ENCODE measurements around the gene MT1X. TPM values are rescaled to one million over a fixed set of nuclear protein-coding genes. Genes with fewer than 3 reads are reported as not detected.
"Not testable (repeated sequence)": the region's sequence is repeated elsewhere in the genome, so short reads cannot be mapped to it uniquely, and the experiment has no call there.

Gene MT1X
- total and polyA plus RNA-seq, 8 donors = 14.5 to 126 (median 16.7) TPM

DNA sequence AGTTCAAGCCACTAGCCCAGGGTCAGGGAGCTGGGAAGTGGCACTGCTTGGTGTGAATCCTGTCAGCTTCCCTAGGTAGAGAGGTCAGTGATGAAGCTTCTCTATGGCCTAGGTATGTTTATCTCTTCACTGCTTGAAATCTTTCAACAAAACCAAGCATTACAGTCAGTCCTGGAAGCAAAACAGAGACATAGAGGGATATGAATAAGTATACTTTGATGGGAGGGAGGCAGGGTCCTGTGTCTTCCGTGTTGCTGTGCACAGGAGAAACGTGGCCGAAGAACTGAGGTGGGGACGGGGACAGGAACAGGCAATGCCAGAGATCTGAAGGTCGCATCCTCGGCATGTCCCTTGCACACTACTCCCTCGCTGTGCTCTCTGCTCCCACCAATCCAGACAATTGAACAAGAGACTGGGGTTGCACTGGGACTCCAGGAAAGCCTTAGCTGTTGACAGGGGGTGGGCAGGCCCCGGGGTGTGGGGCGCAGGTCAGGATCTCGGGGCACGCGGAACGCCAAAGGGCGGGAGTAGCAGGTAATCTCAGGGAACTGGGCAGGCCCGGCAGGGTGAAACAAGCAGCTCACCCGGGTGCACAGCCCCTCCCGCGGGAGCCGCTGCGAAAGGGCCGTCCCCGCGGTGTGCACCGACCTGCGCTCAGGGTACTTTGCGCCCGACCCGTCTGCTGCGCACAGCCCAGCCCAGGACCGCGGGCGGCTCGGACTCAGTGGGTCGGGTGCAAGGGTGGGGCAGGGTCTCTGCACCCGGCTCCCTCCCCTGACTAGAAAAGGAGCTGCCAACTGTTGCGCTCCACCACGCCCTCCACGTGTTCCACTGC, 13.0 kb upstream of the MT1X start, which contains the start of gene MT1H:
Gene MT1H, plus strand, starts transcription at position 810 of the 835 bp plus-strand sequence. CDS start 71 bp downstream, outside the sequence.
- no peak within 1 kb of the TSS for H3K27ac ChIP-seq
- ATAC-seq = no peak
- H3K9me3 ChIP-seq = no peaks in the 10 kb centered on the region
- H3K27me3 ChIP-seq = peaks cover 30 to 98% of the 10 kb centered on the region in 2 donors
- H3K4me1 ChIP-seq = peaks cover 0 to 16% of the 10 kb centered on the region in 2 donors
- no peak within 1 kb of the TSS for H3K4me3 ChIP-seq
- intact Hi-C loops (cut with DNase I) = no loop called here
- TF ChIP-seq, protein P1, sequence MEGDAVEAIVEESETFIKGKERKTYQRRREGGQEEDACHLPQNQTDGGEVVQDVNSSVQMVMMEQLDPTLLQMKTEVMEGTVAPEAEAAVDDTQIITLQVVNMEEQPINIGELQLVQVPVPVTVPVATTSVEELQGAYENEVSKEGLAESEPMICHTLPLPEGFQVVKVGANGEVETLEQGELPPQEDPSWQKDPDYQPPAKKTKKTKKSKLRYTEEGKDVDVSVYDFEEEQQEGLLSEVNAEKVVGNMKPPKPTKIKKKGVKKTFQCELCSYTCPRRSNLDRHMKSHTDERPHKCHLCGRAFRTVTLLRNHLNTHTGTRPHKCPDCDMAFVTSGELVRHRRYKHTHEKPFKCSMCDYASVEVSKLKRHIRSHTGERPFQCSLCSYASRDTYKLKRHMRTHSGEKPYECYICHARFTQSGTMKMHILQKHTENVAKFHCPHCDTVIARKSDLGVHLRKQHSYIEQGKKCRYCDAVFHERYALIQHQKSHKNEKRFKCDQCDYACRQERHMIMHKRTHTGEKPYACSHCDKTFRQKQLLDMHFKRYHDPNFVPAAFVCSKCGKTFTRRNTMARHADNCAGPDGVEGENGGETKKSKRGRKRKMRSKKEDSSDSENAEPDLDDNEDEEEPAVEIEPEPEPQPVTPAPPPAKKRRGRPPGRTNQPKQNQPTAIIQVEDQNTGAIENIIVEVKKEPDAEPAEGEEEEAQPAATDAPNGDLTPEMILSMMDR (IDR thresholded peaks at IDR 0.05) = no peak
- DNase-seq = no peak
- no peaks in the 10 kb centered on the region for H3K36me3 ChIP-seq

DNA sequence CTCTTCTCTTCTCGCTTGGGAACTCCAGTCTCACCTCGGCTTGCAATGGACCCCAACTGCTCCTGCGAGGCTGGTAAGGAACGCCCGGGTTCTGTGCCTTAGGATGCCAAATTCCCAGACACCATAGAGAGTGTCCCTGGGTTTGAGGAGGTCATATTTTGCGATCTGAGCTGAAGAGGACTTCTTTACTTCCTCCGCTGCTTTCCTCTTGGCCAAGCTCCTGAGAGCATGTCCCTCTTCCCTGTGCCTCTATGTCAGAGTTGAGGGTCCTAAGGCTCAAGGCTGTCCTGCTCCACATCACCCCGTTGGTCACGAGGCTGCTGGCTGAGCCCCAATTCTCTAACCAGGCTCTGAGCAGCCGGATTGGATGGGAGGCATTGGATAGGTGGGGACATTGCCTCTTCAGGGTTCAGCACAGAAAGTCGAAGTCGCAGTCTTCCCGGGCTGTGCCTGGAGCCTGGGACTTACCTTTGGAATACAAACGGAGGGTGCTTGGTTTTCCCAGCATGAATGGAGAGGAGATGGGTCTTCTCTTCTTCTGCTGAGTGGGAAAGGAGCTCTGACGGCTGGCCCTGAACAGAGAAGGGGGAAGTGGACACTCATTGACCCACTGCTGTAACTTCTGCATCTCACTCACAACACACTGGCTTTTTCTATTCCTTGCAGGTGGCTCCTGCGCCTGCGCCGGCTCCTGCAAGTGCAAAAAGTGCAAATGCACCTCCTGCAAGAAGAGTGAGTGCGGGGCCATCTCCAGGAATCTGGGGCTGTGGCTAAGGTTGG, 12.2 kb upstream of the MT1X start:
- intact Hi-C loops (cut with DNase I) = no loop called here
- no peak for DNase-seq

DNA sequence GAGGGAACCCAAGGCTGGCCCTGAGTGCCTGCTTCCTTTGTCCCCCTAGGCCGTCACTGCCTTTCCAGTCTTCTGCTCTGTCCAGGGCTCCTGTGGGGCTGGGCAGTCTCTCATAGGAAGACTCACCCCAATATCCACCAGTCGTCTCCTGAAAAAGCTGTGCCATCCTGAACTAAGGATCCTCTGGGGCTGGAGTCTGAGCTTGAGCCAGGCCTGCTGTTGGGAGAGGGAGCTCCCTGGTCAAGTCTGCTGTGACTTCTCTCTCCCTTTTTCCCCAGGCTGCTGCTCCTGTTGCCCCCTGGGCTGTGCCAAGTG, 11.7 kb upstream of the MT1X start:
- H3K27ac ChIP-seq = no peak overlapping the region
- H3K4me1 ChIP-seq = peaks cover 0 to 16% of the 10 kb centered on the region in 2 donors
- H3K27me3 ChIP-seq = peaks cover 29 to 97% of the 10 kb centered on the region in 2 donors
- TF ChIP-seq, protein P1 (IDR thresholded peaks at IDR 0.05) = no peak
- ATAC-seq = no peak
- no peak for DNase-seq
- no peaks in the 10 kb centered on the region for H3K36me3 ChIP-seq
- intact Hi-C loops (cut with DNase I) = no loop called here
- H3K4me3 ChIP-seq = no peak overlapping the region
- no peaks in the 10 kb centered on the region for H3K9me3 ChIP-seq

More for the DNA sequence above, 12.2 kb upstream of the MT1X start:
- TF ChIP-seq, protein P1 (IDR thresholded peaks at IDR 0.05) = no peak
- peaks cover 29 to 97% of the 10 kb centered on the region in 2 donors for H3K27me3 ChIP-seq
- no peaks in the 10 kb centered on the region for H3K36me3 ChIP-seq
- peaks cover 0 to 16% of the 10 kb centered on the region in 2 donors for H3K4me1 ChIP-seq
- H3K9me3 ChIP-seq = no peaks in the 10 kb centered on the region
- H3K4me3 ChIP-seq = no peak overlapping the region
- no peak overlapping the region for H3K27ac ChIP-seq
- no peak for ATAC-seq

DNA sequence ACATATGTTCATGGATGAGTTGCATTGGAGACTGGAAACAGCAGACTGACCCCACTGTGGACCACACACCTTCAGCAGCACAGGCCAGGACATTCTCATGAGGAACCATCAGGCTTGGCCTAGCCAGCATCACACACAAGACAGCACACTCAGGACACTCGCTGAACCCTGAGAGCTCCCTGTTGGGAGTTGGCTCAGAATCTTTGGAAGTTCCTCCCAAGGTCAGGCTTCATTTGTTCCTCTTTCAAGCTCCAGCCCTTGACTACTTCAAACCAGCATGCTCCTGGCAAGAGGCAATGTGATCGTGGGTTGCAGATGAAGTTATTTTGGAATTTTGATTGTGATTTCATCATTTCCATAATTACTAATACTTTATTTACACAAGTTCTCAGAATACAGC, 10.6 kb upstream of the MT1X start:
- H3K36me3 ChIP-seq; ATAC-seq; DNase-seq; H3K27ac ChIP-seq; H3K4me3 ChIP-seq; intact Hi-C loops (cut with DNase I); H3K9me3 ChIP-seq: not testable (repeated sequence)
- H3K27me3 ChIP-seq = peaks cover 34 to 98% of the 10 kb centered on the region in 2 donors
- peaks cover 0 to 16% of the 10 kb centered on the region in 2 donors for H3K4me1 ChIP-seq

DNA sequence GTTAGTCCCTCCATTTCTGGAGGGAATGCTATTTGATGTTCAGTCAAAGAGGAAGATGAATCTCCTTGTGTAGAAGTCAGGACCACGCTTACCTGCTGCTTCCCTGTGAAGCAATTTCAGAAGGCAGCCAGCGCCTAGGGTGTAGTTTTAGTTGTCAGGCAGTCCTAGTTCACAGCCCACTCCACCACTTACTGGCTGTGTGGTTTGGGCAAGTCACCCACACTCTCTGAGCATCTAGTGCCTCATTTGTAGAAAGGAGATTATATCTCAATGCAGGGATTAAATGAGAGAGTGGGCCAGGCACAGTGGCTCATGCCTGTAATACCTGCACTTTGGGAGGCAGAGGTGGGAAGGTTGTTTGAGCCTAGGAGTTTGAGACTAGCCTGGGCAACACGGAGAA, 10.1 kb upstream of the MT1X start:
- H3K27ac ChIP-seq; H3K4me3 ChIP-seq; intact Hi-C loops (cut with DNase I); H3K36me3 ChIP-seq; ATAC-seq; DNase-seq; H3K9me3 ChIP-seq: not testable (repeated sequence)
- peaks cover 34 to 96% of the 10 kb centered on the region in 2 donors for H3K27me3 ChIP-seq
- H3K4me1 ChIP-seq = peaks cover 0 to 16% of the 10 kb centered on the region in 2 donors

Measured in left lung (tissue), 10 donors.